ENCODE measurements around the gene GGTLC2.

GGTLC2 gene

DNA sequence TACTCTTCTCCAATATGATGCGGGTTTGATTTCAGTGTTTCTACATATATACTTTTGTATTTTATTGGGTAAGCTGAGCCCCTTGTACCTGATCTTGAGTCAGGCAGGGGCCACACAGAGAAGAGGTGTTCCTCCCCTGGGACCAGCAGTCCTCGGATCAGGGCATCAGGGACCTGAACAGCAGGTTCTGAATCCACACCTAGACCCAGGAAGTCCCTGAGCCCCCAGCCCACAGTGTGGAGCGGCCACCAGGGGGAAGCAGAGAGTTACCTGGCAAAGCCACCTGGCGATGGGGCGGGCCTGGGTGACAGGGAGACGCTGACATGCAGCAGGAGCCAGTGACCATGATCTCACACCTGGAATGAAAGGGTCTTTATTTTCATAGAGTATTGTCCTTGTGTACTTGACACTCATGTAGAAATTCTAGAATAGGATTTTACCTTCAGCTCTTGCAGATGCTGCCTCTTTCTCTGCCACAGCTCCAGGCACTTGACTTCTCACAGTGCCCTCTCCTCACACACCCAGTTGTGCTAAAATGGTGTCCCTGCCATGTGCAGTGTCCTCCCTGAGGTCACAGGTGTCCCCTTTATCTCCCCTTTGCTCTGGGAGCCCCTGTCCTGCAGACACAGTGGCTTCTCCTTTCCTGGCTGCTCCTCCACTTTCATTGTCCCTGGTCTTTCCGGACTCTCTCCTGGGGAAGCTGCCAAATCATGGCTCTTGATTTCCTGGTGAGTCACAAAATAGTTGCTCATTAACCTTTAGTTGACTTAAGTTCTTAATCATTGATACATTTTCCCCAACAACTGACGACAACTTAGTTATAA is 48.5 kb downstream of the GGTLC2 start:
- no peak for DNase-seq

GRCh38 chr22:22693531-22693884 is 49.1 kb downstream of the GGTLC2 start:
- no peak for DNase-seq

DNA sequence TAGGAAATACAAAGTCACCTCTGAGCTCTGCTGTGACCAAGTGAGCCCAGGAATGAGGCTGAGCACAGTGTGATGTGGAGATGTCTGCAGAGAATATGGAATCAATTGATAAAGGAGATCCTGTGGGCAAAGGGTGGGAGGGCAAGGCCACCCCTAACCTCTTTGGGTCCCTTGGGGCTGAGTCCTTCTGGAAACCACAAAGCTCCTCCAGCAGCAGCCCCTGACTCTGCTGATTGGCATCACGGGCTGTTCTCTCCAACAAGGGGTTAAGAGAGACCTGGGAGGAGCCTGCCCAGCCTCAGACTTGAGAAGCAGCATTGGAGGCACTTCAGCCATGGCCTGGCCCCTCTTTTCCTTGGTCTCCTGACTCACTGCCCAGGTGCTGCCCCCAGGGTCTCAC is 49.7 kb downstream of the GGTLC2 start:
- no peak for DNase-seq

DNA sequence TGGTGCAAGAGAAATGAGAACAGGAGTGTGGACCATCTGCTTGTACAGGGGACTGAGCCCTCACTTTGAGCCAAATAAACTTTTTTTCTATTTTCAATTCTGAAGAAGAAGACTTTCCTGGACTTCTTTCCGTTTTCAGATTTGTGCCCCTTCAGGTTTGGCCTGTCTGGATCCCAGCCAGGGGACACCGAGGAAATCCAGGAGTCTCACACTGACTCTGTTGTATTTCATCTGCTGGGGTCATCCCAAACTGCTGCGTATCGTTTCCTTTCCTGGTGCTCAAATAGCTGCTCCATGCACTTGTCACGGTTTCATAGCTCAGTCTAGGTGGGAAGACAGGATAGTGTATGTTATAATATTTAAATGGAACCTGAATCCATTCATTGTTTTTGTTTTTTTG is 51.7 kb downstream of the GGTLC2 start:
- DNase-seq = no peak

All from inflammatory macrophage (primary cell).